H1 (cell line): ENCODE measurements around the gene TMEM187. TPM values are rescaled to one million over a fixed set of nuclear protein-coding genes. Genes with fewer than 3 reads are reported as not detected.

Experiments used
- HDAC6 ChIP-seq: IDR thresholded peaks from one replicate; pipeline ENCODE4 v1.7.1; 2012; ENCODE audit warnings: low read depth, mild to moderate bottlenecking, inconsistent platforms, low read length, moderate library complexity
- POLR2AphosphoS5 ChIP-seq: IDR thresholded peaks from 2 replicates; pipeline ENCODE4 v1.6.1; 2011; ENCODE audit warnings: low read depth, low read length
- SP4 ChIP-seq: IDR thresholded peaks from 2 replicates; pipeline ENCODE4 v1.6.1; 2012; ENCODE audit warnings: low read length, inconsistent platforms
- polyA plus RNA-seq, 7 experiments: library from polyadenylated mRNA; depleted of rRNA in 3 of 7; stranded (reverse) in 5 of 7; unstranded in 2 of 7; fragments of >200 nt in 5 of 7; fragments of 200-250 nt in 2 of 7; gene quantifications; 1 replicate in 5 of 7; 2 replicates in 1 of 7; 4 replicates in 1 of 7; pipeline versions ENCODE4 v1.2.1 to v1.2.3, GENCODE V29; 2011 to 2013; ENCODE audit warnings: missing spikeins in 2 of 7, mixed read lengths in 2 of 7
- total RNA-seq: library from RNA; stranded (reverse); fragmentation: NEBNext Ultra II Directional; extraction: Animal tissue kit (Norgen Biotek cat#: 25700); gene quantifications from 2 replicates; pipeline ENCODE4 v1.2.1, GENCODE V29; 2021

The TMEM187 gene
- total and polyA plus RNA-seq, 2 of the 8 experiments (the other 6 are each of a cell fraction or from before 2014, with no cell fraction given): 5.0 to 14.5 TPM

- TF ChIP-seq POLR2AphosphoS5 (no peak), SP4 (no peak), HDAC6 (no peak)
These were observed 57.7 kb downstream of the TMEM187 start (continued) for GRCh38 chrX:154030266-154030665.
